Esophagus squamous epithelium (tissue), 4 donors: Measurements from ENCODE around the gene UBE2O.

Source experiments
- POLR2A ChIP-seq, 4 donors: fragments of 450-650 bp; IDR thresholded peaks; one replicate each; pipeline ENCODE4 v1.6.1; 2017; ENCODE audit warnings: antibody characterized with exemption in 4 of 4, mild to moderate bottlenecking in 4 of 4, moderate library complexity in 3 of 4
- TF ChIP-seq, protein P1 (sequence below), 6 experiments: fragments of 450-650 bp in 4 of 6; fragments of 200-600 bp in 2 of 6; sonication (generic) in 2 of 6; IDR thresholded peaks; one replicate each; pipeline ENCODE4 v1.5.1; 2016 to 2019; ENCODE audit warnings: antibody characterized with exemption in 6 of 6, mild to moderate bottlenecking in 4 of 6, moderate library complexity in 4 of 6

DNA sequence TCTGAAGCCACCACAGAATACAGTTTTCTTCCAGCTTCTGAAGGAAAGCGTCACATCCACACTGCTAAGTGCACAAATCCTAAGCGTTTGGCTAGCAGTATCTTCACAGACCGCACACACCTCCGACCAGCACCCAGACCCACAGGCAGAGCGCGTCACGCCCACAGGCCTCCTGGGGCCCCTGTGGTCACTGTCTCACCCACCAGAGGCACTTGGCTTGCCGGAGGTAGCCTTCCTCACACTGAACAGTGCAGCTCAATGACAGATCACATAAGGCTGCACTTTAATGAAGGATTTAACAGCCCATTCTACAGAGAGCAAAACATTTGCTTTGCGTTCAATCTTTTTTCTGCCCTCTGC is 47.4 kb downstream of the UBE2O start:
- TF ChIP-seq, protein P1, sequence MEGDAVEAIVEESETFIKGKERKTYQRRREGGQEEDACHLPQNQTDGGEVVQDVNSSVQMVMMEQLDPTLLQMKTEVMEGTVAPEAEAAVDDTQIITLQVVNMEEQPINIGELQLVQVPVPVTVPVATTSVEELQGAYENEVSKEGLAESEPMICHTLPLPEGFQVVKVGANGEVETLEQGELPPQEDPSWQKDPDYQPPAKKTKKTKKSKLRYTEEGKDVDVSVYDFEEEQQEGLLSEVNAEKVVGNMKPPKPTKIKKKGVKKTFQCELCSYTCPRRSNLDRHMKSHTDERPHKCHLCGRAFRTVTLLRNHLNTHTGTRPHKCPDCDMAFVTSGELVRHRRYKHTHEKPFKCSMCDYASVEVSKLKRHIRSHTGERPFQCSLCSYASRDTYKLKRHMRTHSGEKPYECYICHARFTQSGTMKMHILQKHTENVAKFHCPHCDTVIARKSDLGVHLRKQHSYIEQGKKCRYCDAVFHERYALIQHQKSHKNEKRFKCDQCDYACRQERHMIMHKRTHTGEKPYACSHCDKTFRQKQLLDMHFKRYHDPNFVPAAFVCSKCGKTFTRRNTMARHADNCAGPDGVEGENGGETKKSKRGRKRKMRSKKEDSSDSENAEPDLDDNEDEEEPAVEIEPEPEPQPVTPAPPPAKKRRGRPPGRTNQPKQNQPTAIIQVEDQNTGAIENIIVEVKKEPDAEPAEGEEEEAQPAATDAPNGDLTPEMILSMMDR (IDR thresholded peaks at IDR 0.05) = no peak
- no peak for TF ChIP-seq POLR2A (IDR thresholded peaks at IDR 0.05)
